ENCODE data around the gene DIPK1B. TPM values are rescaled to one million over a fixed set of nuclear protein-coding genes. Genes with fewer than 3 reads are reported as not detected.

The DIPK1B gene
- polyA plus RNA-seq, 1 experiment, result 2.8 TPM

DNA sequence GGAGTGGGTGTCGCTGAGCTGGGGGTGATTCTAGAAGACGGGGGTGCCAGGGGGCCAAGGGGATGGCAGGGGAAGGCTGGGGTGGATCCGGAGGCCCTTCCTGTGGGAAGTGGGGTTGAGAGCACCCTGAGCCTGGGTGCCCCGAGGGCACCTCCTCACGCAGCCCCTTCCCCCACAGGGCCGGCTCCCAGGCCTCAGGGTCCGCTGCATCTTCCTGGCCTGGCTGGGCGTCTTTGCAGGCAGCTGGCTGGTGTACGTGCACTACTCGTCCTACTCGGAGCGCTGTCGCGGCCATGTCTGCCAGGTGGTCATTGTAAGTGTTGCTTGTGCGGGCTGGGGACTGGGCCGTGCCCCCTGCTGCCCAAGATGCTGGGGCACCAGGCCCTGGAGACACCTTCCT is 5.0 kb downstream of the DIPK1B start:
- POLR2A ChIA-PET, result no interaction called here
- Histone ChIP-seq H3K27ac (ENCODE audit: low read depth, low read length) (no peak overlapping the region), H3K4me3 (ENCODE audit: low read depth, low read length) (no peak overlapping the region), H3K27me3 (ENCODE audit: control insufficient read depth, insufficient read depth, low read length) (peaks cover 14% of the 10 kb centered on the region), H3K9me3 (ENCODE audit: control insufficient read depth, insufficient read depth, low read length) (no peaks in the 10 kb centered on the region; the same call in 1 of the 2 replicates)
- no peak for DNase-seq (ENCODE audit: low read depth, low spot score)
- no peak for TF ChIP-seq CTCF (IDR thresholded peaks at IDR 0.05; ENCODE audit: low read depth, low read length)
- CTCF ChIA-PET, result interaction anchor here (0.7 kb wide), 1 partner anchor 390 kb away, joined by 3 read pairs; the partner anchor contains the start of gene GPSM1

GRCh38 chr9:136718345-136719194 is 6.2 kb downstream of the DIPK1B start:
- H3K4me3 ChIP-seq (ENCODE audit: low read depth, low read length), result no peak overlapping the region
- ChIA-PET CTCF (no interaction called here), POLR2A (interaction anchor here (1.4 kb wide), 1 partner anchor 10 kb away, joined by 5 read pairs; no protein-coding TSS in a partner anchor)
- H3K27me3 ChIP-seq (ENCODE audit: control insufficient read depth, insufficient read depth, low read length), result peaks cover 6% of the 10 kb centered on the region
- no peak overlapping the region for H3K27ac ChIP-seq (ENCODE audit: low read depth, low read length)
- DNase-seq (ENCODE audit: low read depth, low spot score), result no peak
- no peak for TF ChIP-seq CTCF (IDR thresholded peaks at IDR 0.05; ENCODE audit: low read depth, low read length)
- H3K9me3 ChIP-seq (ENCODE audit: control insufficient read depth, insufficient read depth, low read length), result no peaks in the 10 kb centered on the region; the same call in 1 of the 2 replicates

DNA sequence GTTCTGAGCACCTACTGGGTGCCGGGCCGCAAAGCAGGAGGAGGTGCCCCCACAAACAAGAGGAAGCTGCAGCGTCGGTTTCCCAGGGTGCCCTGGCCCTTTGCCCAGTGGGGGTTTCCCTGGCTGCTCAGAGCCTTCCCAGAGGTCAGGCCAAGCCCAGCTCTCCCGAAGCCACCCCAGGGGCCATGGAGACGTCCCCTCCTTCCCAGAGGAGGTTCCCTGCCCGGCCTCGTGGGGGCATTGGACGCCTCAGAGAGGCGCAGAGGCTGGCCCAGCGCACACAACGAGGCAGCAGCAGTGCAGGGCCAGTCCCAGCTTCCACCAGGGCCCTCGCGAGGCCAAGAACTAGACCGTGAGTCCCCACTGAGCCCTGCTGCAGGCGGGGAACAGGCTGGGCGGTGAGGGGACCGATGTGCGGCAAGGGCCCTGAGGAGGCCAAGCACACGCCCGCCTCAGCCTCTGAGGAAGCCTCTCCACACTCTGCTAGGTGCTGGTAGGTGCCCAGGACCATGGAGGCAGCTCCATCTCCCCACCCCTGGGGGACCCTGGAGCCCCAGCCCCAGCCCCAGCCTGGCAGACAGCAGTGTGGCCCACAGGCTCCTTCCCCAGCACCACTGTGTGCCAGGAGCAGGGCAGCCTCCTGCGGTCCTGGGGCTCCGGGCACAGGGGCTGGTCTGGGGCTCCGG is 7.0 kb downstream of the DIPK1B start:
- Histone ChIP-seq H3K27ac (ENCODE audit: low read depth, low read length) (no peak overlapping the region), H3K9me3 (ENCODE audit: control insufficient read depth, insufficient read depth, low read length) (no peaks in the 10 kb centered on the region; the same call in 1 of the 2 replicates), H3K4me3 (ENCODE audit: low read depth, low read length) (no peak overlapping the region), H3K27me3 (ENCODE audit: control insufficient read depth, insufficient read depth, low read length) (peaks cover 3% of the 10 kb centered on the region)
- POLR2A ChIA-PET, result interaction anchor here (1.4 kb wide), 1 partner anchor 9 kb away, joined by 5 read pairs; no protein-coding TSS in a partner anchor
- DNase-seq (ENCODE audit: low read depth, low spot score), result no peak
- no peak for TF ChIP-seq CTCF (IDR thresholded peaks at IDR 0.05; ENCODE audit: low read depth, low read length)
- CTCF ChIA-PET, result interaction anchor here (1.8 kb wide), 1 partner anchor 10 kb away, joined by 7 read pairs; no protein-coding TSS in a partner anchor

DNA sequence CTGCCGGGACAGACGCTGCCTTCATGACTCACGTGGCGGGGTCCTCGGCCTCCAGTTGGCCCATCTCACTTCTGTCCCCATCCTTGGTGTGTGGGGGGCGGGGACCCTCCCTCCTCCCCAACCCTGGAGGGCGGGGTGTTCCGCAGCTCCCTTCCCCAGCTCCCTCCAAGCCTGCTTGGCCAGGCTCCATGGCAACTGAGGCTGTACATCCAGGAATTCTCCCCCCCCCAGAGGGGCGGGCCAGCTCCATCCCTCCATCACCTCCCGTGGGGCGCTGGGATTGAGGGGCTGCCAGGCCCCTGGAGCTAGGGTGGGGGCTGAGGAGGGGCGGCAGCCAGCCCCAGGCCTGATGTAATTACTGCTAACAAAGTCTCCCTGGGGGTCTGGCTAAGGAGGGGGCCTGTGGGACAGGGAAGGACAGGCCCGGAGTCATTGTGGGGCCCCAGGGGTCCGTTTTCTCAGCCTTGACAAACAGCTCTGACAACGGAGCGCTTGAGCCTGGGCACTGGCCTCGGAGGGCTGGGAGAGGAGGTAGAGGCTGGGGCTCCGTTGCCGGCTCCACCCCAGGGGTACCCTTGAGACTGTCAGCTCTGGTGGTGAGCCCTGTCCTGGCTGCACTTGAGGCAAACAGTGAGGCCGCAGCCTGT is 8.0 kb downstream of the DIPK1B start:
- DNase-seq (ENCODE audit: low read depth, low spot score), result no peak
- Histone ChIP-seq H3K27me3 (ENCODE audit: control insufficient read depth, insufficient read depth, low read length) (no peaks in the 10 kb centered on the region), H3K27ac (ENCODE audit: low read depth, low read length) (no peak overlapping the region), H3K9me3 (ENCODE audit: control insufficient read depth, insufficient read depth, low read length) (no peaks in the 10 kb centered on the region; the same call in 1 of the 2 replicates), H3K4me3 (ENCODE audit: low read depth, low read length) (no peak overlapping the region)
- ChIA-PET CTCF (interaction anchor here (1.8 kb wide), 1 partner anchor 9 kb away, joined by 7 read pairs; no protein-coding TSS in a partner anchor), POLR2A (interaction anchor here (1.2 kb wide), 2 partner anchors 9 to 12 kb away, joined by 4 to 7 read pairs; no protein-coding TSS in a partner anchor)
- no peak for TF ChIP-seq CTCF (IDR thresholded peaks at IDR 0.05; ENCODE audit: low read depth, low read length)

Data from AG04450 (cell line).